Stimulated activated CD8-positive, alpha-beta memory T cell treated with anti-CD3 and anti-CD28 coated beads, Interleukin-12 subunit alpha, Interleukin-12 subunit beta, amount 100 ng/mL, for 1 hour (primary cell): ENCODE measurements around the gene GIMD1.
"Not testable (repeated sequence)": the region's sequence is repeated elsewhere in the genome, so short reads cannot be mapped to it uniquely, and the experiment has no call there.

Source experiments
- DNase-seq: peaks from one replicate; pipeline ENCODE4 v3.0.0-alpha.2; 2020; ENCODE audit warnings: low read depth

The GIMD1 gene

GRCh38 chr4:106368678-106369077 lies at the start of gene GIMD1:
Gene GIMD1 (minus strand): TSS chr4:106368778. CDS start chr4:106367435, 1,343 bp downstream.
- no peak for DNase-seq

- DNase-seq = no peak
Measured at GRCh38 chr4:106414366-106414765, 45.8 kb upstream of the GIMD1 start.

DNA sequence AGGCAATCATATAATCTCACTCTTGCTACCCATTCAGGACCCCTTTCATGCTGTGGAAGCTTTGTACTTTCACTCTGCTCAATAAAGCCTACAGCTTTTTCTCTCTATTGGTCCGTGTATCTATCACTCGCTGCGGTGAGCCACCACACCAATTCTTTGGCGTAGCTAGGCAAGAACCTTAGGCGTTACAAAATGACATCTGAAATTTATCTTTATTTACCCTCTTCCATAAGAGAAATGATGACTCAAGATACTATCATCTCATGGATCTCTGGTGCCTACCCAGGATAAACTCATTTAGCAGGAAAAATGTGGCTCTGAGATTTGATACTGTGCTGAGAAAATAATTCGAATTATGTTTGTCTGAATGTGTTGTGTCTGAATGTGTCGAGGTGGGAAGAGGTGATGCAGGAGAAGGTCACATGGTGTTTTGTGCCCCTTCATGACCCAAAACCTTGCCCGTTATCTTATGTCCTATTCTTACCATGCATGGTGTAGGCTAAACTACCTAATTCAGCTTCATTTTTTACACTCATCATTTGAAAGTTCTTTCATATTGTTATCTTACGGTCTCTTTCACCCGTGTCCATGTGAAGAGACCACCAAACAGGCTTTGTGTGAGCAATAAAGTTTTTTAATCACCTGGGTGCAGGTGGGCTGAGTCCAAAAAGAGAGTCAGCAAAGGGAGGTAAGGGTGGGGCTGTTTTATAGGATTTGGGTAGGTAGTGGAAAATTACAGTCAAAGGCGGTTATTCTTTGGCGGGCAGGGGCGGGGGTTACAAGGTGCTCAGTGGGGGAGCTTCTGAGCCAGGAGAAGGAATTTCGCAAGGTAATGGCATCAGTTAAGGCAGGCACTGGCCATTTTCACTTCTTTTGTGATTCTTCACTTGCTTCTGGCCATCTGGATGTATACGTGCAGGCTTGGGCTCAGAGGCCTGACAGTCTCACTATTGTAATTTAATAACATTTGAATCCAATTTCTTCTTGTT lies 41.6 kb upstream of the GIMD1 start:
- DNase-seq = no peak

DNA sequence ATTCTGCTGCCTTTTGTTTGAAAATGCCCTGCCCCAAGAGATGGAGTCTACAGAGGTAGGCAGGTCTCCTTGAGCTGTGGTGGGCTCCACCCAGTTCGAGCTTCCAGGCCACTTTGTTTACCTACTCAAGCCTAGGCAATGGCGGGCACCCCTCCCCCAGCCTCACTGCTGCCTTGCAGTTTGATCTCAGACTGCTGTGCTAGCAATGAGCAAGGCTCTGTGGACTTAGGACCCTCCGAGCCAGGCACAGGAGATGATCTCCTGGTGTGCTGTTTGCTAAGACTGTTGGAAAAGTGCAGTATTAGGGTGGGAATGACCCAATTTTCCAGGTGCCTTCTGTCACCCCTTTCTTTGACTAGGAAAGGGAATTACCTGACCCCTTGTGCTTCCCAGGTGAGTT lies 39.4 kb upstream of the GIMD1 start:
- not testable (repeated sequence) for DNase-seq

DNA sequence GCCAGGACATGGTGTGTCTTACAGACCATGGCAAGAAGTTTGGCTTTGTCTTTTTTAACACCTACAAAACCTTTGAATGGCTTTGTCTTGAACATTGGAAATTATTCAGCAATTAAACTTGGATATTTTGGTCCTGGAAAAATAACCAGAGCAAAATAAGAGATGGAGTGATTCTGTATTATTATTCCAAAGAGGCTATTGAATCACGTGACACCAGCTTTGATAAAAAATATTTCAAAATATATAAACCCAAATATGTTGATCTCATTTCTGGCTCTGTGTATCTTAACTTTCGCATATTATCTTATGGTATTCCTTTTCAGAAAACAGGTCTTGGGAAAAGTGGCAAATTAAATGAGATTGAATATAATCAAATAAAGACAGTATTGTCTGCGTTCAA lies 32.6 kb upstream of the GIMD1 start:
- no peak for DNase-seq

- DNase-seq = not testable (repeated sequence)
Measured at GRCh38 chr4:106398898-106399297, 30.3 kb upstream of the GIMD1 start.

DNA sequence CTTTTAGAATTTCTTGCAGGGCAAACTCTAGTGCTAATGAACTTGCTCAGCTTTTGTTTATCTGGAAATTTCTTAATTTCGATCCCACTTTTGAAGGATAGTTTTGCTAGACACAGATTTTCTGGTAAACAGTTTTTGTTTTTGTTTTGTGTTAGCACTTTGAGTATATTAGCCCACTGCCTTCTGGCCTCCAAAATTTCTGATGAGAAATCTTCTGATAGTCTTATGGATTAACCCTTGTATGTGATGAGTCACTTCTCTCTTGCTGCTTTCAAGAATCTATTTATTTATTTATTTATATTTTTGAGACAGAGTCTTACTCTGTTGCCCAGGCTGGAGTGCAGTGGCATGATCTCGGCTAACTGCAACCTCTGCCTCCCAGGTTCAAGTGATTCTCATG lies 27.0 kb upstream of the GIMD1 start:
- DNase-seq = no peak

GRCh38 chr4:106385853-106386393 lies 17.3 kb upstream of the GIMD1 start:
- no peak for DNase-seq

DNA sequence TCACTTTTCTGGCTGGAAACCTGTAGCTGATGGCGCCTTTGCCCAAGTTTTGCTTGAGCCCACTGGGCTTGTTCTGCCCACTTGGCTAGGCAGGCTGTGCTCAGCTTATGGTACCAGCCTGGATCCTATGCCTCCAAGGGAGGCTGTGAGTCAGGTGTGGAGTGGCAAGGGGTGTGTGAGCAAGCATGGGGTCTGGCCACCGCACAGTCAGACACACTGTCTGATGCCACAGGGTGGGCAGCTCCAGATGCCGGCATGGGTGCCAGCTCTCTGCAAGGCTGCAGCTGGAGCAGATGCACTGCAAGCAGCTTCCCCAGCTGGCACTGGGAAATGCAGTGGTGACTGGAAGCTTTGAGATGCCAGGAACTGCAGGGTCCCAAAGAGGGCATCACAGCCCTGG lies 16.3 kb upstream of the GIMD1 start:
- DNase-seq = no peak

- DNase-seq = no peak
Measured at GRCh38 chr4:106380179-106380578, 11.6 kb upstream of the GIMD1 start.

- no peak for DNase-seq
Measured at GRCh38 chr4:106373026-106373425, 4.4 kb upstream of the GIMD1 start.

DNA sequence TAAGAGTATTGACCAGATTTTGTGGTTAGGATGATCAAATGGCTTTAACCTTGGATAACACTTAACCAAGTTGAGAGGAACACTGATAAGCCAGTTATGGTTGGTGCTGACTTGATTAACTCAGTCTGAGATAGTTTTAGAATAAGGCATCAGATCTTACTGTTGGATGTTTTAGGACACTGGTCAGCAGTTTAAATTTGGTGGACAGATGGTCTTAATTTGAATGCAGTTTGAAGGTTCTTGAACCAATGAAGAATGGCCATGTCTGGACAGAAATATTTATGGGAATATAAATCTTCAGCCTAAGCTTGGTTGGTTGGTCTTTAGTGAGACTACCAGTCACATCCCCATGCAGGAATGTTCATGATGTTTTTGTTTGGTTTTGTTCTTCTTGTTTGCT lies 2.6 kb upstream of the GIMD1 start:
- DNase-seq = no peak

DNA sequence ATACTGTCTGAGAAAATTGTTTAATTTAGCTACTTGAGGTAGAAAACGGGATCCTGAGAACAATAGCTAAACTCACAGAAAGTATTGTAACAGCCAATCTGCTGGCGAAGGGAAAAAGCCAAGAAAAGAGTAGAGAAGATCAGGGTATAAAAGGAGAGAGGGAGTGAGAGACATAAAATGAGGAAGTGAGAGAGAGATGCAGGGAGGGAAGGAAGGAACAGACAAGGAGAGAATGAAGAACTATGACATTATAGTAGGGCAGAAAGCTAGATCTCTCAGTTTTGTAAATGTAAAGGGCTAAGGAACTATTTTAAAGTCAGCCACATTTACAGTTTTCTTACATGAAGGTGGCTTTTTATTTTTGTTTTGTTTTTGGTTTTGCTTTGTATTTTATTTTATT lies 1.6 kb upstream of the GIMD1 start:
- no peak for DNase-seq

DNA sequence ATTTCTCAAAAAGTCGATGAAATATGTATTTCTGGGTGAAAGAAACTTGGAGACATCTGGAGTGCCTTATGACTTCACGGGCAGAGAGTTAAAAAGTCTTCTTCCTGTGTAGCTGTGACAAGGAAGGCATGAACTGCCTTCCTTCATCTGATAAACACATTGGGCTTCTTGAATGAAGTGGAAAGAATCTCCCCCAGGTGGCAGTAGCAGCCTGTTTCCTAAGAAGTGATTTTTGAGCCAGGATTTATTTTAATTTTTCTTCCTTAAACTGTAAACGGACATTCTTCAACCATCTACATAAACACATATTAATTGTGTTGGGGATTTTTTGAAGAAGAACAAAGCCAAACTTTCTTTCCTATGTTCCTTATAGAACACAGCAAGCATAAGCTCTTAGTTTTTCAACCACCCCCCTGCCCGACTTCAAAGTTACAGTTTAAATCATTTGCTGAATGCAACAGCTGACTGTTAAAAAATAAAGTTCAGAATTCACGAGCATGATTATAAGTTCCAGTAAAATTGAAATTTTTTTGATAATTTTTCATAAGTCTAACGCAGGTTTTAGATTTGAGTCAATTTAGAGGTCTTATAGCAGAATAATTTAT lies 980 bp upstream of the GIMD1 start:
- DNase-seq = no peak

GRCh38 chr4:106367072-106367471 lies 1.5 kb downstream of the GIMD1 start:
- DNase-seq = no peak

DNA sequence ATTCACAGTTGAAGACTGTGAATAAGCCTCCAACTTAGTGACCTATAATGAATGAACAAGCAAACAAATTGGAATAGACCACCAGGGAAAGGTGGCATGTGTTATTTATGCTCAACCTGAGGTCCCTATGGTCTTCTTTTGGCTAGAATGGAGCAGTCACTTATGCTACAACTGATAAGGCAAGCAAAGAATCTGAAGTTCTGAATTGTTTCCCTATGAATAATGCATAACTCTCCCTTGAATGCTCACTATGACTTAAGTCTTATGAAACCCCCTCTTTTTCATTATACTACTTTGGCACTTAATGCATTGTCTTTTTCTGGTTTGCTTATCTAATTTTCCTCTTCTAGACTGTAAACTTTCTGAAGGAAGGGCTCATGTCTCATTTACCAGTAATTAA lies 2.6 kb downstream of the GIMD1 start:
- no peak for DNase-seq

- DNase-seq = no peak
Measured at GRCh38 chr4:106365613-106366012, 3.0 kb downstream of the GIMD1 start.

GRCh38 chr4:106364282-106364681 lies 4.3 kb downstream of the GIMD1 start:
- DNase-seq = no peak

DNA sequence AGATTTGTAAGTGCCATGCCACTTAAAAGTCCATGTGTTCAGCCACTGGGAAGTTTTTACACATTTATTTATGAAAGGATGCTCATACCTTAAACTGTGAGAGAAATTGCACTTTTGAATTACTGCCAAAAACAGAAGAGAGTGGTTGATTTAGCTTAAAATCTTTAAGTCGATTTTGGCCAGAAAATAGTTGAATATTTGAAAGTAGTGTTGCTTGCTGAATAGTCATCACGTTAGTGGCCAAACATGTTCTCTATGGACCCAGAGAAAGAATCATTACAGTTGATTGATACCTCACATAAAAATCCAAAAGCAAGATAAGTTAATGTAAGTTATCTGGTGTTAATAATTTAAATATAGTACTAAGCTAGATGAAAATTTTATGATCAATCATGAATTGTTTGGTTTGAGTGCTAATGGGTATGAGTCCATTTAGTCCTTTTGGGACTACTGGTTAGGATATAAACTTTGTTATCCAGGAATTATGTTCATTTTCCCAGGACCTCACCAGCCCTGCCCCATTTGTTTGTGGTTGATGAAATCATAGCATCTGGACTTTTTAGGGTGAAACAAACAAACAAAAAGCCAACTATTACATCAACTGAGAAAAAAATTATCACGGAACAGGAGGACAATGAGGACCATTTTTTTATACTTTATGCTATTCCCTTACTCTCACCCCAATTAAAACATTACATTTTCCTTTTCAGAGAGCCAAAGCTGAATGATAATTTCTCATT lies 6.3 kb downstream of the GIMD1 start:
- no peak for DNase-seq

DNA sequence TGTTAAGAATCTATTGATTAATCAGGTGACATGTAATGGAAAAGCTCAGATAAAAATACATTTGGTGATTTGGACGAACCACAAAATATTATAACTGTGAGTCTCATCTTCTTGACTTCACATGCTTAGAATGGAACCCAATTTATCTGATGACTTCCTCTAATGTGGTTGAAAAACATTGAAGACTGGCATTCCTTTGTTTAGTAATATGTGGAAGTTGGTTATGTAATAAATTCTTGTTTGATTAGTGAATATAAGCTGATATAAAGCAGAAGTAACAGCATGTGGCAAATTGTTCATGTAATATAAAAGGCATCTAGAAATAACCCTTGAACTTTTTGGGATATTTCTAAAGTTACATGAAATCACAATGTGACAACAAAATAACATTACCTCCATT lies 9.7 kb downstream of the GIMD1 start:
- DNase-seq = no peak

GRCh38 chr4:106355193-106355592 lies 13.4 kb downstream of the GIMD1 start:
- DNase-seq = no peak

GRCh38 chr4:106353786-106354185 lies 14.8 kb downstream of the GIMD1 start:
- no peak for DNase-seq
